HepG2 (cell line): ENCODE data around the gene RFX2. TPM values are rescaled to one million over a fixed set of nuclear protein-coding genes. Genes with fewer than 3 reads are reported as not detected.
A peak's percentile ranks its signal among the peaks of the same experiment; 100 is the strongest.

Experiments used
- HMGXB3 ChIP-seq: sonication (generic); formaldehyde crosslinking; IDR thresholded peaks from 2 replicates; pipeline ENCODE4 v1.4.0; 2020; ENCODE audit warnings: missing genetic modification reagents, borderline replicate concordance
- ZBTB40 ChIP-seq, 2 experiments: fragments of 450-650 bp in 1 of 2; sonication (generic) in 1 of 2; formaldehyde crosslinking in 1 of 2; IDR thresholded peaks; 2 replicates each; pipeline versions ENCODE4 v1.6.1 to v1.8.0; 2016 to 2022; ENCODE audit warnings: antibody characterized with exemption in 1 of 2, mild to moderate bottlenecking in 1 of 2, missing genetic modification reagents in 1 of 2
- polyA plus RNA-seq, 8 experiments: library from polyadenylated mRNA; depleted of rRNA in 3 of 8; stranded (reverse) in 7 of 8; unstranded in 1 of 8; fragments of >200 nt; fragmentation: Illumina TruSeq in 4 of 8; extraction: Trizol in 4 of 8; gene quantifications; 2 replicates each; pipeline versions ENCODE4 v1.2.1 to v1.2.3, GENCODE V29; 2011 to 2016; ENCODE audit warnings: low read depth in 4 of 8, missing spikeins in 1 of 8, mixed read lengths in 1 of 8; ENCODE audit not compliant: insufficient read depth in 1 of 8
- total RNA-seq, 5 experiments: library from RNA; depleted of rRNA; stranded (reverse); fragments of >200 nt; fragmentation: Illumina TruSeq; extraction: Trizol; gene quantifications; 2 replicates each; pipeline ENCODE4 v1.2.3, GENCODE V29; 2016; ENCODE audit warnings: low read depth in 1 of 5

The RFX2 gene
- total and polyA plus RNA-seq, 2 of the 13 experiments (the other 11 are each of a cell fraction or from before 2014, with no cell fraction given) = 2.8 to 3.3 TPM

- TF ChIP-seq ZBTB40 (IDR thresholded peaks at IDR 0.05) = no peak
- TF ChIP-seq ZBTB40 (CRISPR knock-in tag; IDR thresholded peaks at IDR 0.05) = peak; percentile 83
- no peak for TF ChIP-seq HMGXB3 (CRISPR knock-in tag)
These were observed 110.0 kb downstream of the RFX2 start (continued) for GRCh38 chr19:6000228-6000847.
